ENCODE data around the gene PANX3. TPM values are rescaled to one million over a fixed set of nuclear protein-coding genes. Genes with fewer than 3 reads are reported as not detected.

PANX3 gene
- total RNA-seq, 1 experiment from 2014 or later, result not detected

- DNase-seq (ENCODE audit: low spot score), result no peak
Observed at GRCh38 chr11:124657904-124658303, 46.7 kb downstream of the PANX3 start.

GRCh38 chr11:124658501-124658900, 47.3 kb downstream of the PANX3 start:
- no peak for DNase-seq (ENCODE audit: low spot score)

- DNase-seq (ENCODE audit: low spot score), result no peak
Observed at GRCh38 chr11:124658986-124659385, 47.8 kb downstream of the PANX3 start.

GRCh38 chr11:124661553-124661952, 50.3 kb downstream of the PANX3 start:
- no peak for DNase-seq (ENCODE audit: low spot score)

GRCh38 chr11:124662106-124662505, 50.9 kb downstream of the PANX3 start:
- DNase-seq (ENCODE audit: low spot score), result no peak

GRCh38 chr11:124663861-124664260, 52.6 kb downstream of the PANX3 start:
- DNase-seq (ENCODE audit: low spot score), result no peak

- no peak for DNase-seq (ENCODE audit: low spot score)
Observed at GRCh38 chr11:124667601-124668000, 56.4 kb downstream of the PANX3 start.

GRCh38 chr11:124669193-124669592, 58.0 kb downstream of the PANX3 start:
- peak; percentile 81 for DNase-seq (ENCODE audit: low spot score)

Small RNA genes lying within 50 kb of the gene (small RNA-seq; reads per million reads assigned to genes)
- not detected for gene RNA5SP352

Other genes with a start within 250 kb of the PANX3 start
- not detected in 2 replicates for gene OR8B2, start 226.9 kb upstream of the PANX3 start, total RNA-seq (2014; rRNA removed; shearing (Covaris generic))
- not detected in 2 replicates for gene OR8B3, start 212.4 kb upstream of the PANX3 start, total RNA-seq (2014; rRNA removed; shearing (Covaris generic))
- not detected in 2 replicates for gene OR8B4, start 186.6 kb upstream of the PANX3 start, total RNA-seq (2014; rRNA removed; shearing (Covaris generic))
- not detected in 2 replicates for gene OR8B8, start 165.7 kb upstream of the PANX3 start, total RNA-seq (2014; rRNA removed; shearing (Covaris generic))
- gene OR8B12, start 67.8 kb upstream of the PANX3 start, total RNA-seq (2014; rRNA removed; shearing (Covaris generic)), result not detected in 2 replicates
- gene OR8A1, start 41.4 kb upstream of the PANX3 start, total RNA-seq (2014; rRNA removed; shearing (Covaris generic)), result not detected in 2 replicates
- 45.8 and 63.0 TPM in 2 replicates for gene TBRG1, start 11.4 kb downstream of the PANX3 start, total RNA-seq (2014; rRNA removed; shearing (Covaris generic))
- gene SIAE, start 62.3 kb downstream of the PANX3 start, total RNA-seq (2014; rRNA removed; shearing (Covaris generic)), result 6.8 and 6.9 TPM in 2 replicates
- 2.9 and 7.2 TPM in 2 replicates for gene SPA17, start 62.5 kb downstream of the PANX3 start, total RNA-seq (2014; rRNA removed; shearing (Covaris generic))
- 9.9 and 12.4 TPM in 2 replicates for gene NRGN, start 128.5 kb downstream of the PANX3 start, total RNA-seq (2014; rRNA removed; shearing (Covaris generic))
- gene VSIG2, start 140.8 kb downstream of the PANX3 start, total RNA-seq (2014; rRNA removed; shearing (Covaris generic)), result 137 and 149 TPM in 2 replicates
- gene ESAM, start 150.9 kb downstream of the PANX3 start, total RNA-seq (2014; rRNA removed; shearing (Covaris generic)), result 31.1 and 38.2 TPM in 2 replicates
- 24.2 and 27.5 TPM in 2 replicates for gene MSANTD2, start 189.0 kb downstream of the PANX3 start, total RNA-seq (2014; rRNA removed; shearing (Covaris generic))

Measured in HT-29 (cell line).